Stimulated activated CD4-positive, alpha-beta T cell treated with anti-CD3 and anti-CD28 coated beads, Interleukin-15, amount 100 ng/mL, for 1 hour (primary cell): ENCODE results near the gene RPS21.

Experiments used
- DNase-seq, 2 donors: peaks; one replicate each; pipeline ENCODE4 v3.0.0-alpha.2; 2020; ENCODE audit warnings: low read depth in 1 of 2, low spot score in 1 of 2

The RPS21 gene

GRCh38 chr20:62353289-62354030 lies 33.4 kb upstream of the RPS21 start:
- no peak for DNase-seq

- DNase-seq: no peak
Observed at GRCh38 chr20:62354031-62354808, 32.7 kb upstream of the RPS21 start.

- DNase-seq: no peak
Observed at GRCh38 chr20:62354811-62355341, 32.0 kb upstream of the RPS21 start.

- DNase-seq: no peak
Observed at GRCh38 chr20:62355516-62355877, 31.4 kb upstream of the RPS21 start.

- DNase-seq: no peak
Observed at GRCh38 chr20:62355878-62356588, 30.9 kb upstream of the RPS21 start.

- DNase-seq: no peak
Observed at GRCh38 chr20:62356589-62357186, 30.2 kb upstream of the RPS21 start.

- DNase-seq: no peak
Observed at GRCh38 chr20:62357187-62357667, 29.7 kb upstream of the RPS21 start.

- DNase-seq: no peak
Observed at GRCh38 chr20:62357681-62358080, 29.2 kb upstream of the RPS21 start.

- no peak for DNase-seq
Observed at GRCh38 chr20:62358171-62359042, 28.5 kb upstream of the RPS21 start.

- DNase-seq: no peak
Observed at GRCh38 chr20:62359043-62359490, 27.8 kb upstream of the RPS21 start.

GRCh38 chr20:62359491-62360121 lies 27.3 kb upstream of the RPS21 start:
- no peak for DNase-seq

GRCh38 chr20:62360854-62361798 lies 25.8 kb upstream of the RPS21 start:
- DNase-seq: no peak

GRCh38 chr20:62361799-62362589 lies 24.9 kb upstream of the RPS21 start:
- DNase-seq: no peak

- no peak for DNase-seq
Observed at GRCh38 chr20:62362590-62362940, 24.3 kb upstream of the RPS21 start.

GRCh38 chr20:62362991-62363919 lies 23.6 kb upstream of the RPS21 start:
- no peak for DNase-seq

- no peak for DNase-seq
Observed at GRCh38 chr20:62363920-62364851, 22.7 kb upstream of the RPS21 start.
